Peyer's patch (tissue), 4 donors: ENCODE measurements around the gene PRPF31.

Experiments used
- CTCF ChIP-seq, 6 experiments: fragments of 450-650 bp in 4 of 6; fragments of 200-600 bp in 2 of 6; sonication (generic) in 1 of 6; IDR thresholded peaks; one replicate each; pipeline ENCODE4 v1.5.1; 2017 to 2019; ENCODE audit warnings: antibody characterized with exemption in 6 of 6, mild to moderate bottlenecking in 3 of 6, moderate library complexity in 1 of 6
- POLR2A ChIP-seq, 2 donors: fragments of 450-650 bp; IDR thresholded peaks; one replicate each; pipeline ENCODE4 v1.5.1; 2017; ENCODE audit warnings: antibody characterized with exemption in 2 of 2, mild to moderate bottlenecking in 2 of 2, moderate library complexity in 2 of 2

- TF ChIP-seq POLR2A (IDR thresholded peaks at IDR 0.05) (no peak), CTCF (IDR thresholded peaks at IDR 0.05) (peak in 4 of 6 experiments; percentile 18 to 67 (median 62))
These were observed 64.4 kb downstream of the PRPF31 start for GRCh38 chr19:54179921-54180461.
